Adrenal gland (tissue), 12 donors: ENCODE data around the gene CALN1. TPM values are rescaled to one million over a fixed set of nuclear protein-coding genes. Genes with fewer than 3 reads are reported as not detected.

Experiments used
- DNase-seq, 7 donors: peaks; one replicate each; pipeline ENCODE4 v3.0.0-alpha.2; 2019 to 2020
- H3K27ac ChIP-seq, 5 donors: fragments of 200-600 bp; sonication (generic) in 4 of 5; 1 replicate in 3 of 5; 2 replicates in 2 of 5; pipeline versions ENCODE4 v1.5.1 to v1.8.0; 2016 to 2020; ENCODE audit warnings: mild to moderate bottlenecking in 1 of 5
- H3K27me3 ChIP-seq: fragments of 200-600 bp; 2 replicates; pipeline ENCODE4 v1.8.0; 2021
- H3K36me3 ChIP-seq, 2 donors: fragments of 200-600 bp; replicated peaks in 1 of 2; 1 replicate in 1 of 2; 2 replicates in 1 of 2; pipeline versions ENCODE4 v1.5.1 to v1.8.0; 2018 to 2022
- H3K4me1 ChIP-seq, 2 donors: fragments of 200-600 bp; replicated peaks in 1 of 2; 1 replicate in 1 of 2; 2 replicates in 1 of 2; pipeline versions ENCODE4 v1.5.1 to v1.8.0; 2018 to 2021
- H3K4me3 ChIP-seq, 4 donors: fragments of 200-600 bp; sonication (generic) in 3 of 4; one replicate each; pipeline ENCODE4 v1.5.1; 2016 to 2018
- H3K9me3 ChIP-seq, 3 donors: fragments of 200-600 bp; sonication (generic) in 1 of 3; replicated peaks in 1 of 3; 1 replicate in 2 of 3; 2 replicates in 1 of 3; pipeline versions ENCODE4 v1.5.1 to v1.8.0; 2016 to 2021
- POLR2A ChIP-seq, 2 donors: fragments of 450-650 bp; IDR thresholded peaks; one replicate each; pipeline ENCODE4 v1.6.1; 2017; ENCODE audit warnings: antibody characterized with exemption in 2 of 2, mild to moderate bottlenecking in 2 of 2, moderate library complexity in 1 of 2
- WGBS, 4 donors: extraction: QIAGEN DNeasy Blood & Tissue Kit in 2 of 4; methylation state at CpG; one replicate each; pipeline versions ENCODE4 v1.1.5 to v1.1.7; 2013 to 2017; 5-methylcytosine and 5-hydroxymethylcytosine counted together
- intact Hi-C, 2 donors: fragments of 100-400 bp; cut with DNase I; formaldehyde crosslinking; loops; one replicate each; pipeline versions ENCODE4 v1.14.1 to v1.15.0; 2022 to 2023
- polyA plus RNA-seq, 3 donors: library from polyadenylated mRNA; stranded (reverse); fragments of 200-250 nt in 2 of 3; fragments of 350-450 nt in 1 of 3; fragmentation: Illumina TruSeq in 1 of 3; extraction: RNeasy Lipid Tissue Mini Kit (QIAGEN cat#74804) in 1 of 3; gene quantifications; one replicate each; pipeline ENCODE4 v1.2.3, GENCODE V29; 2013 to 2014
- total RNA-seq, 9 donors: library from RNA; depleted of rRNA in 4 of 9; stranded (reverse); fragments of >200 nt in 4 of 9; fragments of 120-200 nt in 1 of 9; fragmentation: NEBNext Ultra II Directional in 1 of 9; extraction: Animal tissue kit (Norgen Biotek cat#: 25700) in 1 of 9; gene quantifications; one replicate each; pipeline versions ENCODE4 v1.1.0 to v1.2.4, GENCODE V29; 2013 to 2023
- TF ChIP-seq, protein P1 (sequence below), 6 experiments: fragments of 450-650 bp in 4 of 6; fragments of 200-600 bp in 2 of 6; sonication (generic) in 1 of 6; IDR thresholded peaks; 1 replicate in 5 of 6; 2 replicates in 1 of 6; pipeline versions ENCODE4 v1.5.1 to v1.8.0; 2016 to 2021; ENCODE audit warnings: antibody characterized with exemption in 6 of 6, mild to moderate bottlenecking in 2 of 6, moderate library complexity in 1 of 6
- donor health status: healthy with polysubstance abuse.
- donor health status: Bipolar disorder and iron deficiency.
- donor health status: DM: yes; HTN: yes; CAD: no.
- donor health status: DM: no; HTN: no; CAD: no.
- donor health status: DM: no; HTN: no; CAD: no.
- donor health status: DM: yes; HTN: yes; CAD: no.

CALN1 gene
- total and polyA plus RNA-seq, 12 donors: 4.3 to 51.5 (median 15.2) TPM

DNA sequence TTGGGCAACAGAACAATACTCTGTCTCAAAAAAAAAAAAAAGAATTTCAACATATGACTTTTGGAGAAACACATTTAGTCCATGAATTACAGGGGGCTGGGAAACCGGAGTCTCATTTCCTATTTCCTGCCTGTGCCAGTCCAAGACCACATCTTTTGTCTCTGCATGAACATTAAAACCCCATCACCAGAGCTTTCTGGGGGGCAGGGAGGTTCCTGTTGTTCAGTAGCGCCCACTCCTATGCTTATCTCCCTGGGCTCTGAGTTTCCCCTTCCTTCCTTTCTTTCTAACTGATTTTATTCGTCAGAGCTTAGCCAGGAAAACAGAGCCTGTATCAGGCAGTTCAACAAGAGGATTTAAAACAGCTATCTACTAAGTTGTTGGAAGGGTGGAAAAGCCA is 119.3 kb downstream of the CALN1 start:
- WGBS, 4 donors: 55 to 77% (median 66%) methylated on average over 3 of the region's 3 CpGs
- Histone ChIP-seq H3K27me3 (no peaks in the 10 kb centered on the region), H3K9me3 (no peaks in the 10 kb centered on the region), H3K36me3 (no peaks in the 10 kb centered on the region), H3K27ac (no peak overlapping the region), H3K4me1 (no peaks in the 10 kb centered on the region), H3K4me3 (no peak overlapping the region)
- intact Hi-C loops: no loop called here
- TF ChIP-seq, protein P1, sequence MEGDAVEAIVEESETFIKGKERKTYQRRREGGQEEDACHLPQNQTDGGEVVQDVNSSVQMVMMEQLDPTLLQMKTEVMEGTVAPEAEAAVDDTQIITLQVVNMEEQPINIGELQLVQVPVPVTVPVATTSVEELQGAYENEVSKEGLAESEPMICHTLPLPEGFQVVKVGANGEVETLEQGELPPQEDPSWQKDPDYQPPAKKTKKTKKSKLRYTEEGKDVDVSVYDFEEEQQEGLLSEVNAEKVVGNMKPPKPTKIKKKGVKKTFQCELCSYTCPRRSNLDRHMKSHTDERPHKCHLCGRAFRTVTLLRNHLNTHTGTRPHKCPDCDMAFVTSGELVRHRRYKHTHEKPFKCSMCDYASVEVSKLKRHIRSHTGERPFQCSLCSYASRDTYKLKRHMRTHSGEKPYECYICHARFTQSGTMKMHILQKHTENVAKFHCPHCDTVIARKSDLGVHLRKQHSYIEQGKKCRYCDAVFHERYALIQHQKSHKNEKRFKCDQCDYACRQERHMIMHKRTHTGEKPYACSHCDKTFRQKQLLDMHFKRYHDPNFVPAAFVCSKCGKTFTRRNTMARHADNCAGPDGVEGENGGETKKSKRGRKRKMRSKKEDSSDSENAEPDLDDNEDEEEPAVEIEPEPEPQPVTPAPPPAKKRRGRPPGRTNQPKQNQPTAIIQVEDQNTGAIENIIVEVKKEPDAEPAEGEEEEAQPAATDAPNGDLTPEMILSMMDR (IDR thresholded peaks at IDR 0.05): no peak
- TF ChIP-seq POLR2A (IDR thresholded peaks at IDR 0.05): no peak
- DNase-seq: no peak

DNA sequence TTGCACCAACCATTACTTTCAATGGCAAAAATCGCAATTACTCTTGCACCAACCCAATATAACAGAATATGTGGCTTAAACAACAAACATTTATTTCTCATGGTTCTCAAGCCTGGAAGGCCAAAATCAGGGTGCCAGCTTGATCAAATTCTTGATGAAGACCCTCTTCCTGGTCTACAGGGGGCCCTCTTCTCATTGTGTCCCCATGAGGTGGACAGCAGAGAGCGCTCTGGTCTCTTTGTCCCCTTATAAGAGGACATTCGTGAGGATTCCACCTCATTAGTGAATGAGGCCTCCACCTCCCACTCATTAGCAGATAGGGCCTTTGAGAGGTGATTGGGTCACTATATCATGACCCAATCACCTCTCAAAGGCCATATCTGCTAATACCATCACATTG is 120.0 kb downstream of the CALN1 start:
- Histone ChIP-seq H3K27ac (no peak overlapping the region), H3K36me3 (no peaks in the 10 kb centered on the region), H3K27me3 (no peaks in the 10 kb centered on the region), H3K9me3 (no peaks in the 10 kb centered on the region), H3K4me1 (peaks cover 0 to under 1% of the 10 kb centered on the region in 2 donors), H3K4me3 (no peak overlapping the region)
- 92 to 96% (median 92%) methylated on average over 3 of the region's 3 CpGs for WGBS, 4 donors
- DNase-seq: no peak
- intact Hi-C loops: no loop called here
- TF ChIP-seq, protein P1 (IDR thresholded peaks at IDR 0.05): no peak
- TF ChIP-seq POLR2A (IDR thresholded peaks at IDR 0.05): no peak

DNA sequence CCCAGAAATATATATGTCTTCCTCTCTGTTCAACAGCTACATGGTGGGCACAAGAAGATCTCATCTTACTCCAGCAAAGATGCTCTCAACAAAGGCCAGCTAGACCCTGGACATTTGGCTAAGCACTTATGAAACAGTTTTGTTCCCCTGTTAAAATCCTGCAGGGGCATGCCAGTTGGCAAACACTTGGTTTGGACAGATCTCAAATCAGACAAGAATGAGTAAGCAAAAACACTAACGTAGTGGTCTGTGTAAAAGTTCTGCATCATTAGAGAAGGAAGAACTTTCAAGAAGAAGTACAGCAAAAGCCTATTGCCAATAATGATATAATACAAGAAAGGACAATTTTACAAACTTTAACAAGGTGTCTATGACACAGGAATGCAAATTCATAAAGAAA is 125.6 kb downstream of the CALN1 start:
- H3K27me3 ChIP-seq: no peaks in the 10 kb centered on the region
- intact Hi-C loops: no loop called here
- H3K4me3 ChIP-seq: peak overlapping the region in 1 of 4 donors; percentile 6
- H3K36me3 ChIP-seq: no peaks in the 10 kb centered on the region
- peak overlapping the region in 3 of 5 donors; percentile 23 to 78 (median 74) for H3K27ac ChIP-seq
- DNase-seq: peak in 6 of 7 donors; percentile 23 to 61 (median 38)
- WGBS, 4 donors: 4 to 29% (median 11%) methylated on average over 1 of the region's 1 CpG
- H3K9me3 ChIP-seq: no peaks in the 10 kb centered on the region
- TF ChIP-seq, protein P1 (IDR thresholded peaks at IDR 0.05): no peak
- no peak for TF ChIP-seq POLR2A (IDR thresholded peaks at IDR 0.05)
- peaks cover 0 to 11% of the 10 kb centered on the region in 2 donors for H3K4me1 ChIP-seq

DNA sequence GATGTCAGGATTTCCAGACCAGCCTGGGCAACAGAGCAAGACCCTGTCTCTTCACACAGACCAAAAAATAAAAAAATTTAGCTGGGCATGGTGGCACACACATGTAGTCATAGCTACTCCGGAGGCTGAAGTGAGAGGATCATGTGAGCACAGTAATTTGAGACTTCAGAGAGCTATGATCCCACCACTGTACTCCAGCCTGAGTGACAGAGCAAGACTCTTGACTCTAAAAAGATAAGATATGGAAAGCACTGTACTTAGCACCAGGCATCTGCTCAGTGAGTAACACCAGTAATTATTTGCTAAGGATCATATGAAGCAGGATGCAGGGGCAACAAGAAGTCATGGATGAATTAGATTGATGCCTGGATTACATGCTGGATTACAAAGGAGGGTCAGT is 128.8 kb downstream of the CALN1 start:
- TF ChIP-seq, protein P1 (IDR thresholded peaks at IDR 0.05): no peak
- no peak for TF ChIP-seq POLR2A (IDR thresholded peaks at IDR 0.05)
- intact Hi-C loops: no loop called here
- WGBS, 4 donors: 64 to 79% (median 72%) methylated on average over 1 of the region's 1 CpG
- H3K9me3 ChIP-seq: no peaks in the 10 kb centered on the region
- H3K36me3 ChIP-seq: no peaks in the 10 kb centered on the region
- no peak overlapping the region for H3K4me3 ChIP-seq
- no peaks in the 10 kb centered on the region for H3K27me3 ChIP-seq
- DNase-seq: no peak
- peaks cover 0 to 11% of the 10 kb centered on the region in 2 donors for H3K4me1 ChIP-seq
- no peak overlapping the region for H3K27ac ChIP-seq
